SJSA1 (cell line): ENCODE data around the gene IL18BP. TPM values are rescaled to one million over a fixed set of nuclear protein-coding genes. Genes with fewer than 3 reads are reported as not detected.

Source experiments
- DNase-seq, 2 experiments: peaks; one replicate each; pipeline ENCODE4 v3.0.0-alpha.2; 2015 to 2020; ENCODE audit warnings: low spot score in 2 of 2, low read depth in 1 of 2
- H3K27ac ChIP-seq: fragments of 250-450 bp; sonication (Bioruptor Pico); 2 replicates; pipeline ENCODE4 v1.5.1; 2020; ENCODE audit warnings: mild to moderate bottlenecking, moderate library complexity
- H3K27me3 ChIP-seq: fragments of 250-450 bp; sonication (Bioruptor Pico); replicated peaks from 2 replicates; pipeline ENCODE4 v1.5.1; 2020; ENCODE audit warnings: mild to moderate bottlenecking, moderate library complexity
- H3K36me3 ChIP-seq: fragments of 250-450 bp; sonication (Bioruptor Pico); 2 replicates; pipeline ENCODE4 v1.5.1; 2020; ENCODE audit warnings: mild to moderate bottlenecking
- H3K4me1 ChIP-seq: fragments of 250-450 bp; sonication (Bioruptor Pico); replicated peaks from 2 replicates; pipeline ENCODE4 v1.6.1; 2021; ENCODE audit warnings: mild to moderate bottlenecking
- H3K4me3 ChIP-seq: fragments of 250-450 bp; sonication (Bioruptor Pico); 2 replicates; pipeline ENCODE4 v1.5.1; 2020; ENCODE audit warnings: mild to moderate bottlenecking
- H3K9me3 ChIP-seq: fragments of 250-450 bp; sonication (Bioruptor Pico); replicated peaks from 2 replicates; pipeline ENCODE4 v1.5.1; 2020; ENCODE audit warnings: mild to moderate bottlenecking
- total RNA-seq: library from RNA; depleted of rRNA; stranded (reverse); fragments of >200 nt; shearing (Covaris generic); gene quantifications from 2 replicates; pipeline ENCODE4 v1.2.3, GENCODE V29; 2014; rRNA removed

IL18BP gene
- total RNA-seq, 1 experiment from 2014 or later = 3.3 TPM

DNA sequence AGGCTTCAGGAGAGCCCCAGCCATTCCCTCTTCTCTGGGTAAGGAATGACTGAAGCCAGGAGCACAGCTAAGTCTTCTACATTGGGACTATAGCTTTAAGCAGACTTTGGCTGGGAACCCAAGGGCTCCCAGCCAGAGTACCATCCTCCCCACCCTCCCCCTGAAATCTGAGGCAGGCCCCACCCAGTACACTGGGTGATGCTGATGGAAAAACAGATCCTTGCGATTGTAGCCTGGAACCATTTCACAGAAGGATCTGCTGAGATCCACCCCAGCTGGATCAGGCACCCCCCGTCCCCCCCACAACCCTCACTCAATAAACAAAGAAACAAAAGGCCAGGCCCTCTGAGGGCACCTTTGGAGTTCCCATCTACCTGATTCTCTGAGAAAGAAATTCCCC, 39.8 kb downstream of the IL18BP start:
- DNase-seq = no peak
- no peaks in the 10 kb centered on the region for H3K27me3 ChIP-seq
- H3K4me1 ChIP-seq = peaks cover 23% of the 10 kb centered on the region
- no peak overlapping the region for H3K27ac ChIP-seq
- no peaks in the 10 kb centered on the region for H3K9me3 ChIP-seq
- no peak overlapping the region for H3K4me3 ChIP-seq
- 0 out of 2 replicates have a peak, but pooled peaks cover 2% of the 10 kb centered on the region for H3K36me3 ChIP-seq

DNA sequence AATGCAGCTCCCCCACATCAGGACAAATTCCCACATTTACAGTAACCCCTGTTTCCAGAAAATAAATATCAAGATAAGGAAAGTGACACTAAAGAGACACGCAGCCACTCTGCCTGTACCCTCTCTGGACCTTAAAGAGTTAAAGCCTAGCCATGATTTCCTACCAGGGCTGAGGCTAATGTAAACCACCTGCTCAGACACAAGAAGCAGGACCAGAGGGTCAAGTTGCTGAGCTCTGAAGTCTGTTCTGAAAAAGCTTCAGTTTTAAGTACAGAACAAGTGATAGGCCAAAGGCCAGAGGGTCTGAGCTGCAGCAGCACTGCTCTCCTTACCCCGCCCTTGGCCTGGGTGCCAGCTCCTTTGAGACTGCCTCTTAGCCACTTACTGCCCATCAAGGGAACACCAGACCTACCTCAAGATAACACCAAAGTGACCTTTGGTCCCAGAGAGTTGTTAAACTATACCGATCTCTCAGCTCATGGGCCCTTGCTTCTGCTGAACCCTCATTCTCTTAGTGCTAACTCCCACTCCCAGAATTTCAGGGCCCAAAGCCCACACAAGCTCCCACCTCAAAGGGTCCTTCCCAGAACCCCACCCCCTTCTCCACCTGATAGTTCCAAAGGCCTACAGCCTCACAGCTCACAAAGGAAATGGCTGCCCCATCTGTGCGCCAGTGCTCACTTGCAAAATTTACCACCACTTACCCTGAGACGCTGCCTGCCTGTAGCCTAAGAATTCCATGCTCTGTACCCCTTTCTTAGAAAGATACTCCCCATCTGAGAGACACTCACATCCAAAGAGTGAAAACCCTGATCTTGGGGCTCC, 40.5 kb downstream of the IL18BP start:
- Histone ChIP-seq H3K27me3 (no peaks in the 10 kb centered on the region), H3K4me1 (peaks cover 23% of the 10 kb centered on the region), H3K9me3 (no peaks in the 10 kb centered on the region), H3K27ac (no peak overlapping the region), H3K36me3 (0 out of 2 replicates have a peak, but pooled peaks cover 2% of the 10 kb centered on the region), H3K4me3 (no peak overlapping the region)
- DNase-seq = no peak

DNA sequence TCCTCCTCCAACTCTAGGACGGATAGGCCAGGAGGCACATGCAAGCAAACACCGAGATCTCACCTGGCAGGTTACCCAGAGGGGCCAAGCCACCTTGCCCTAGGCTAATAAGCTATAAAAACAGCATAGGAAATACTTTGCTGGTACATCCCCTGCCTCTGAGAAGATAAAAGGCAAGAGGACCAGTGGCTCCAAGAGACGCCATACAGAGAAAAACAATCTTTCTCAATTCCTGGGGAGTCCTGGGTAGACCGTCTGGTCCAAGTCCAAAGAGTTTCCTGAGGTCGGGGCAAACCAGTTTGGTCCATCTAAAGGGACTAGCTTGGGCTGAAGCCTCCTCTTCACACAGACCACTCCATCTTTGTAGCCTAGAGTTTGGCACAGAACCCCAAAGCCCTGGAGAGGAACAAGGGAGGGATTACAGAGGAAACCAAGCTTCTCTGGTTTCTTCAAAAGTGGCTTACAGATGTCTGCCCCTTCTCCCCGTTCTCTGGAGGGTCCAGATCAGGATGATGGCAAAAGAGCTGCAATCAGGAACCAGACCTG, 41.2 kb downstream of the IL18BP start:
- H3K9me3 ChIP-seq = no peaks in the 10 kb centered on the region
- no peak for DNase-seq
- 0 out of 2 replicates have a peak, but pooled peaks cover 2% of the 10 kb centered on the region for H3K36me3 ChIP-seq
- H3K27me3 ChIP-seq = no peaks in the 10 kb centered on the region
- H3K4me1 ChIP-seq = peaks cover 23% of the 10 kb centered on the region
- no peak overlapping the region for H3K27ac ChIP-seq
- peak overlapping the region; percentile 40 for H3K4me3 ChIP-seq

DNA sequence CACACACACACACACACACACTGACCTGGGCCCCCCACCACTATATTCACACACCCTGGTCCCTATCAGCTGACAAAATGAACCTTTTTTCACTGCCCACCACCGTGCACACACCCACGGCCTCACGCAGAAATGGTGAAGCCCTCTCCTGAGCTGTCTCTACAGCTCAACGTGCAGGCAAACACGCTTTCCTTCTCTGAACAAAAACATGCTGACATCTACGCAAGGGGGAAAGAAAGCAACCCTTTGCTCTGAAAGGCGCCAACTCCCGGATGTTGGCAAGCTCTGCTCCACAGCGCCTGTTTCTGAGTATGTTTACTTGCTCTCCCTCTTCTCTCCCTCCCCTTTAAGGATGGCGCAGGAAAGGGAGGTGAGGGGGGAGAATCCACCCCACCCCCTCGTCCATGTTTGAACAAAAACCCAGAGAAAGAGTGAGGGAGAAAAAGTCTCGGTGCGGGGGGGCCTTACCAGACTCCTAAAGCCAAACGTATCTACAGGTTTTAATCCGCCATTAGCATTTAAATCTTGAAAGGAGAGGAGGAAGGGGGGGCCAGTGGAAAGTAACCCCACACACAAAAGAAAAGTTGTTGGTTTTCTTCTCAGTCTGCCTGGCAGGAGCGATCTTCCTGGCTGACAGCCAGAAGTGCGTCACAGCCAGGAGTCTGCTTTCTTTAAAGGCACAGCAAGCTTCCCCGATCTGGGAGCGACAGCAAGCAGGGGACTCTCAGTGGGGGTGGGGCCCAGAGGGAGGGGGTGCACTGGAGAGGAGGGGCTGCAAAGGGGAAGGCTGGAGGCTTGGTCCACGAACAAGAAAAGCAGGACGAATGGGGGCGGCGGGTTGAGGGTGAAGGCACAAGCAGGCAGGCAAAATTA, 42.0 kb downstream of the IL18BP start:
- Histone ChIP-seq H3K9me3 (no peaks in the 10 kb centered on the region), H3K27me3 (no peaks in the 10 kb centered on the region), H3K36me3 (0 out of 2 replicates have a peak, but pooled peaks cover 2% of the 10 kb centered on the region), H3K27ac (peak overlapping the region; percentile 80), H3K4me1 (peaks cover 23% of the 10 kb centered on the region), H3K4me3 (peak overlapping the region; percentile 40)
- DNase-seq = peak; percentile 80 to 91

DNA sequence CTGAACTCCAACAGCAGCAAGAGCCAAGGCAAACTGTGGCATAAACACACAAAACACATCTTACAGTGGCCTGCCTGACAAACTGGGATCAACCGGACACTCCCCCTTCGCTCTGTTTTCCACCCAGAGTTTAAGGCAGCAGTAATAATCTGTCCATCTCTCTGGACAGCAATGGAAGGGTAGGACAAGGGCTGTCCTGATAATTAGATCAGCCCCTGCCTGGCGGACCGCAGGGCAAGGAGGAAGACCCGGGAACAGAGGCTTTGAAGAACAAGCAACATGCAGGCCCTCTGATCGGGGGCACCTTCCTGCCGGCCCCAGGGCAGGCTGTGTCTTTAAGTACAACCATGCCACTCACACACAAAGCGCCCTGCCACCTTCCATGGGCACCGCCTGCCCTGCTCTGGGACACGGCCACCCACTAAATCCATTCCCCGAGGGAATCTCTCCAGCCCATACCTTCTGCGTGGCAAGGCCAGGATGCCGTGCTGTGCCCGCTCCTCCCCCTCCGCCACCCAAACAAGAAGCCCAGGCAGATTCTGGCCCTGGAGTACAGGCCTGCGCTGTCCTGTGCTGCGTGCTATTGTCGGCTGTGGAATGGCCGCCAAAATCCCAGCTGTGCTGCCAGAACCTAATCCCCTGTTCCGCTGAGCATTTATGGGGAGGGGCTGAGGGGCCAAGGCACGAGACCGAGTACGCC, 42.8 kb downstream of the IL18BP start:
- peak overlapping the region; percentile 80 for H3K27ac ChIP-seq
- peak; percentile 50 to 66 for DNase-seq

DNA sequence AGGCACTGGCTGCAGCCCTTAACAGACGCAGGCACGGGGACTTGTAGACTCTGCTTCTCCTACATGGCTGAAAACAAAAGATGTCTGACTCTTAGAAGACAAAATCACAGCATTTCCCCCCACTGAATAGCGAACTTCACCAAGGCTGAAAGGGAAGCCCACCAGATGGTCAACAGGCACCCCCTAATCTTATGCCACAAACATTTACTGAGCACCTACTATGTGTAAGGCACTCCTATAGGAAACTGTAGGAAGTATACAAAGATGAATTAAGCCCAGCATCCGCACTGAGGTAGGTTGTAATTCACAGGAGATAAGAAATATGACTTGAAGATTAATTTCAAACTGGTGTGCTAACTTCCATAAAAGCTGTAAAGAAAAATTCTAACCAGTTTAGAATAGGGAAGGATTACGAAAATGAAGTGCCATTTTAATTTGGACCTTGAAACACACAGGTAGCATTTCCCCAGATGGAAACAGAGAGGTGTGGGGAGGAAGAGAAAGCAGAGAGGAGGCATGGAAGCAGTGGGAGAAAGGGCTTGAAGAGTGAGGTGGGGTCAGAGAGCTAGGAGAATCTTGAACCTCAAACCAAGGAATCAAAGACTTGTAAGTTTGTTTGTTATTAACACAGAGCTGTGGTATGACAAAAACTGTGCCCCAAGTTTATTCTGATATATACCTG, 43.5 kb downstream of the IL18BP start:
- Histone ChIP-seq H3K4me3 (peak overlapping the region; percentile 40), H3K27ac (peak overlapping the region; percentile 80), H3K27me3 (no peaks in the 10 kb centered on the region), H3K36me3 (no peaks in the 10 kb centered on the region), H3K4me1 (peaks cover 23% of the 10 kb centered on the region), H3K9me3 (no peaks in the 10 kb centered on the region)
- DNase-seq = no peak

More for the DNA sequence above, 42.8 kb downstream of the IL18BP start:
- peaks cover 23% of the 10 kb centered on the region for H3K4me1 ChIP-seq
- peak overlapping the region; percentile 40 for H3K4me3 ChIP-seq
- no peaks in the 10 kb centered on the region for H3K36me3 ChIP-seq
- no peaks in the 10 kb centered on the region for H3K27me3 ChIP-seq
- no peaks in the 10 kb centered on the region for H3K9me3 ChIP-seq

DNA sequence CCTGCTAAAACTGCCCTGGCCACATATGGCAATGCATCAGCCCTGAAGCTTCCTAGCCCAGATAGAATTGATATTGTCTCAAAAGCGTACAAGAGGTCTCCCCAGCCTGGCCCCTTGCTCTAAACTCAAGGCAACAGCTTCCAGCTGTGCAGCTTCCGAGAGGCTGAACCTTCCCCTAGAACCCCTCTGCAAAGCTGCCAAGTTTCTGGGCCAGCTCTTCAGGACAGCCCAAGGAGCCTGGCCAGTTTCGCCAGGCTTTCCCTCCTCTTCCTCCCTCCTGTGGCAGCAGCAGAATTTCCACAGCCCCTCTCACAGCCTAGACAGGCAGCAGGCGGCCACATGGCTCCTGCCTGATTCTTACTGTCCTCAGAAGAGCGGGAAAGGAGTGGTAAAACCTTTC, 47.1 kb downstream of the IL18BP start:
- no peak for DNase-seq
- Histone ChIP-seq H3K27ac (no peak overlapping the region), H3K36me3 (peaks cover 3% of the 10 kb centered on the region; the same call in 1 of the 2 replicates), H3K9me3 (no peaks in the 10 kb centered on the region), H3K4me1 (peaks cover 17% of the 10 kb centered on the region), H3K4me3 (no peak overlapping the region), H3K27me3 (no peaks in the 10 kb centered on the region)

DNA sequence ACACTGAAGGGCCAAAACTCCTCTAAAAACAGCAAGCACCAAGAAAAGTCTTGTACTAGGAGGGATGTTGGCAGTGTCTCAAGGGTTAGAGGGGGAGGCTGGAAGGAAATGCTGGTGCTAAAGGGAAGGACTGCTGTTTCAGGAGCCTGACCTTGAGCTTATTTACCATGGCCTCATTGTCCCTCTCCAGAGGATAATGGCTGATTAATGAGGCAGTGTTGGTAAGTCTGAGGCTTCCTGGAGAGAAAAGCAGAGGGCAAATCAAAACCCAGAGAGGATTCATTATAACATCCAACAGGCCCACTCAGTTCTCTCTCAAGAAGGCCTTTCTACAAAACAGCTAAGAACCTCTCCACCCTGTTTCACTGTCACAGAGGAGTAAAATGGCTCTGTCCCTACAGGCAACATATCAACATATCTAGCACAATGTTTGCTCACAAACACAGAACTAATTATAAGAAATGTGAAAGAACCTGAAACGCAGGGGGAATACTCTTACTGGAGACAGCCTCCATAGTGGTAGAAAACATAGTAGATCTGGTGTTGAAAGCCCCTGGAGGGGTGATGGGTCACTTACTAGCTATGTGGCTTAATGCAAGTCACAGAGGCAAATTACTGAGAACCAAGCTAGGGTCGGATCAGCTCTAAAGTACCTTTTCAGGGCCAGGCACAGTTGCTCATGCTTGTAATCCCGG, 50.2 kb downstream of the IL18BP start:
- peaks cover 3% of the 10 kb centered on the region; the same call in 1 of the 2 replicates for H3K36me3 ChIP-seq
- H3K27ac ChIP-seq = no peak overlapping the region
- DNase-seq = no peak
- no peaks in the 10 kb centered on the region for H3K27me3 ChIP-seq
- no peaks in the 10 kb centered on the region for H3K9me3 ChIP-seq
- no peaks in the 10 kb centered on the region for H3K4me1 ChIP-seq
- H3K4me3 ChIP-seq = no peak overlapping the region

Other genes with a start within 250 kb of the IL18BP start
- not detected in 2 replicates for gene DEFB108B, start 165.7 kb upstream of the IL18BP start, total RNA-seq
- not detected in 2 replicates for gene DEFB131B, start 120.5 kb upstream of the IL18BP start, total RNA-seq
- gene XNDC1N, start 70.3 kb upstream of the IL18BP start, total RNA-seq = 0.47 and 3.2 TPM in 2 replicates
- gene RNF121, start 69.9 kb upstream of the IL18BP start, total RNA-seq = 6.4 and 21.4 TPM in 2 replicates
- gene NUMA1, start 81.6 kb downstream of the IL18BP start, total RNA-seq = 38.4 and 46.4 TPM in 2 replicates
- gene LRRC51, start 81.9 kb downstream of the IL18BP start, total RNA-seq = 4.1 TPM in 1 of 2 replicates, not detected in the other
- gene LAMTOR1, start 104.4 kb downstream of the IL18BP start, total RNA-seq = 51.2 and 76.8 TPM in 2 replicates
- gene TOMT, start 107.0 kb downstream of the IL18BP start, total RNA-seq = not detected in 2 replicates
- 23.5 and 46.9 TPM in 2 replicates for gene ANAPC15, start 113.8 kb downstream of the IL18BP start, total RNA-seq
- gene FOLR3, start 136.8 kb downstream of the IL18BP start, total RNA-seq = not detected in 2 replicates
- 0.29 TPM in 1 of 2 replicates, not detected in the other for gene FOLR1, start 193.2 kb downstream of the IL18BP start, total RNA-seq
- gene FOLR2, start 217.9 kb downstream of the IL18BP start, total RNA-seq = not detected in 2 replicates
- 21.5 and 27.7 TPM in 2 replicates for gene INPPL1, start 225.9 kb downstream of the IL18BP start, total RNA-seq
- gene PHOX2A, start 245.3 kb downstream of the IL18BP start, total RNA-seq = not detected in 2 replicates